HepG2 (cell line): ENCODE data around the gene RAD52. TPM values are rescaled to one million over a fixed set of nuclear protein-coding genes. Genes with fewer than 3 reads are reported as not detected.

Experiments used
- ATF4 ChIP-seq, 2 experiments: fragments of 450-650 bp in 1 of 2; sonication (generic) in 1 of 2; formaldehyde crosslinking; IDR thresholded peaks; 2 replicates each; pipeline versions ENCODE4 v1.5.0 to v1.8.0; 2020 to 2022; ENCODE audit warnings: mild to moderate bottlenecking in 1 of 2, missing genetic modification reagents in 1 of 2
- BCL3 ChIP-seq: sonication (generic); formaldehyde crosslinking; IDR thresholded peaks from 2 replicates; pipeline ENCODE4 v1.5.1; 2020; ENCODE audit warnings: mild to moderate bottlenecking, missing genetic modification reagents, moderate library complexity
- FOSL2 ChIP-seq: sonication (generic); formaldehyde crosslinking; IDR thresholded peaks from 2 replicates; pipeline ENCODE4 v1.4.0; 2020; ENCODE audit warnings: missing genetic modification reagents
- FOXO1 ChIP-seq: sonication (generic); formaldehyde crosslinking; IDR thresholded peaks from 2 replicates; pipeline ENCODE4 v1.4.0; 2020; ENCODE audit warnings: missing genetic modification reagents
- HOXA7 ChIP-seq: sonication (generic); formaldehyde crosslinking; IDR thresholded peaks from 2 replicates; pipeline ENCODE4 v1.8.1; 2022; ENCODE audit warnings: mild to moderate bottlenecking, missing genetic modification reagents, moderate library complexity
- KAT7 ChIP-seq: IDR thresholded peaks from 2 replicates; pipeline ENCODE4 v1.6.1; 2018; ENCODE audit warnings: borderline replicate concordance, missing compliant biosample characterization
- MXD1 ChIP-seq: sonication (generic); formaldehyde crosslinking; IDR thresholded peaks from 2 replicates; pipeline ENCODE4 v1.4.0; 2020; ENCODE audit warnings: mild to moderate bottlenecking, missing genetic modification reagents
- SKI ChIP-seq: fragments of 450-650 bp; IDR thresholded peaks from one replicate; pipeline ENCODE4 v1.6.1; 2018; ENCODE audit warnings: mild to moderate bottlenecking; ENCODE audit not compliant: partially characterized antibody
- ZC3H4 ChIP-seq: sonication (generic); formaldehyde crosslinking; IDR thresholded peaks from 2 replicates; pipeline ENCODE4 v1.4.0; 2020; ENCODE audit warnings: missing genetic modification reagents, borderline replicate concordance
- ZIK1 ChIP-seq: sonication (generic); formaldehyde crosslinking; IDR thresholded peaks from 2 replicates; pipeline ENCODE4 v1.5.0; 2020; ENCODE audit warnings: mild to moderate bottlenecking, low read depth, missing genetic modification reagents, borderline replicate concordance
- ZNF275 ChIP-seq: sonication (generic); formaldehyde crosslinking; IDR thresholded peaks from 2 replicates; pipeline ENCODE4 v1.8.0; 2022; ENCODE audit warnings: missing genetic modification reagents, mild to moderate bottlenecking, inconsistent platforms, borderline replicate concordance
- ZNF577 ChIP-seq: sonication (generic); formaldehyde crosslinking; IDR thresholded peaks from 2 replicates; pipeline ENCODE4 v1.4.0; 2020; ENCODE audit warnings: mild to moderate bottlenecking, low read depth, missing genetic modification reagents, borderline replicate concordance
- ZNF609 ChIP-seq: sonication (generic); formaldehyde crosslinking; IDR thresholded peaks from 2 replicates; pipeline ENCODE4 v1.4.0; 2020; ENCODE audit warnings: mild to moderate bottlenecking, missing genetic modification reagents, borderline replicate concordance
- ZNF740 ChIP-seq: sonication (generic); formaldehyde crosslinking; IDR thresholded peaks from 2 replicates; pipeline ENCODE4 v1.4.0; 2020; ENCODE audit warnings: missing genetic modification reagents
- ZNF761 ChIP-seq: sonication (generic); formaldehyde crosslinking; conservative IDR thresholded peaks from 2 replicates; pipeline ENCODE4 v1.4.0; 2020; ENCODE audit warnings: mild to moderate bottlenecking, missing genetic modification reagents
- polyA plus RNA-seq, 8 experiments: library from polyadenylated mRNA; depleted of rRNA in 3 of 8; stranded (reverse) in 7 of 8; unstranded in 1 of 8; fragments of >200 nt; fragmentation: Illumina TruSeq in 4 of 8; extraction: Trizol in 4 of 8; gene quantifications; 2 replicates each; pipeline versions ENCODE4 v1.2.1 to v1.2.3, GENCODE V29; 2011 to 2016; ENCODE audit warnings: low read depth in 4 of 8, missing spikeins in 1 of 8, mixed read lengths in 1 of 8; ENCODE audit not compliant: insufficient read depth in 1 of 8
- total RNA-seq, 5 experiments: library from RNA; depleted of rRNA; stranded (reverse); fragments of >200 nt; fragmentation: Illumina TruSeq; extraction: Trizol; gene quantifications; 2 replicates each; pipeline ENCODE4 v1.2.3, GENCODE V29; 2016; ENCODE audit warnings: low read depth in 1 of 5

Gene RAD52
- total and polyA plus RNA-seq, 2 of the 13 experiments (the other 11 are each of a cell fraction or from before 2014, with no cell fraction given) = 14.3 to 19.9 TPM

- TF ChIP-seq ZNF609 (CRISPR knock-in tag) (peak; percentile 4; the same call in 1 of the 2 replicates), FOSL2 (CRISPR knock-in tag) (no peak), ZNF275 (CRISPR knock-in tag) (peak; percentile 13; the same call in 1 of the 2 replicates), FOXO1 (CRISPR knock-in tag) (peak; percentile 17; the same call in 1 of the 2 replicates), ZC3H4 (no peak; the same call in 1 of the 2 replicates), ZNF577 (CRISPR knock-in tag) (no peak), HOXA7 (CRISPR knock-in tag) (peak; percentile 25; the same call in 1 of the 2 replicates), BCL3 (no peak; the same call in 1 of the 2 replicates), MXD1 (CRISPR knock-in tag) (no peak), ATF4 (CRISPR knock-in tag; IDR thresholded peaks at IDR 0.05) (0 out of 4 replicates have a peak, but pooled peaks of 1 of the 2 experiments have one; percentile 23), KAT7 (CRISPR knock-in tag) (0 out of 2 replicates have a peak, but pooled peaks have one; percentile 50), ZNF761 (0 out of 2 replicates have a peak, but pooled peaks have one; percentile 6), ZIK1 (CRISPR knock-in tag) (peak; percentile 8; the same call in 1 of the 2 replicates), ZNF740 (CRISPR knock-in tag) (0 out of 2 replicates have a peak, but pooled peaks have one; percentile 17), SKI (peak; percentile 3)
These were observed 40.5 kb upstream of the RAD52 start (continued) for GRCh38 chr12:989751-990660.
